ENCODE measurements around the gene EEF1AKMT4.

The EEF1AKMT4 gene

DNA sequence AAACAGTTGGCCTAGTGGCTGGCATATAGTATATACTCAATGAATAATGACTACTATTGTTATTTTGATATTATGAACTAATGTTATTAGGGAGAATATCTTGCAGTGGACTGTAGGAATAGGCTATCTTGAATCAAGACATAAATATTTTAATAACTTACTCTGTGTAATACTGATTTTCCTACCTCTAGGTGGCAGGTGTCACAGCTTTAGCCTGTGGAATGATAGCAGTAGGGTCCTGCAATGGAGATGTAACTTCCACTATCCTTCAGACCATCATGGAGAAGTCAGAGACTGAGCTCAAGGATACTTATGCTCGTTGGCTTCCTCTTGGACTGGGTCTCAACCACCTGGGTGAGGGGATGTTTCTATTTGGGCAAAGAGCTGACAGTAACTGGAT lies 56.1 kb downstream of the EEF1AKMT4 start:
- no peaks in the 10 kb centered on the region for H3K27me3 ChIP-seq (ENCODE audit: insufficient read depth, low read length)
- H3K9me3 ChIP-seq (ENCODE audit: low read length): no peaks in the 10 kb centered on the region
- peaks cover 85% of the 10 kb centered on the region for H3K36me3 ChIP-seq (ENCODE audit: insufficient read depth, low read length)
- no peak overlapping the region for H3K4me3 ChIP-seq (ENCODE audit: low read length)
- peaks cover 2% of the 10 kb centered on the region for H3K4me1 ChIP-seq (ENCODE audit: insufficient read depth, low read length)
- H2AFZ ChIP-seq (ENCODE audit: low read depth, low read length): no peak overlapping the region

DNA sequence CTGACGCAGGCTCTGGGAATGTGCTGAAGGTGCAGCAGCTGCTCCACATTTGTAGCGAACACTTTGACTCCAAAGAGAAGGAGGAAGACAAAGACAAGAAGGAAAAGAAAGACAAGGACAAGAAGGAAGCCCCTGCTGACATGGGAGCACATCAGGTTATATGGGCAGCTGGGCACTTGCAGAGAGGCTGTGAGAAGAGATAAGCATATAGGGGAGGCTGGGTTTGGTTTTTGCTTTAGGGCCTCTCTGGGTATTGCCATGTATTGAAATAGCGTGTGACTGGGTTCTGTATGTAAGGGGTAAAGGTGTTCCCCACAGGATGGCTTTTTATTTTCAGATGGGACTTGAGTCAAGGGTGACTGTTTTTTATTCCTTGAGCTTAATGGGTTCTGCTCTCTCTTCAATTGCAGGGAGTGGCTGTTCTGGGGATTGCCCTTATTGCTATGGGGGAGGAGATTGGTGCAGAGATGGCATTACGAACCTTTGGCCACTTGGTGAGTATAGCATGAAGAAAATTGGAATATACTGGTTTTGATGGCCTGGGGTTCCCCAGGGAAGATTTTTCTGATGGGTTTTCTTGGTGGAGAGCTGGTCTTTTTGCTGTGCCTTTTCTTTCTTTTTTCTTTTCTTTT lies 57.0 kb downstream of the EEF1AKMT4 start:
- Histone ChIP-seq H3K9me3 (ENCODE audit: low read length) (no peaks in the 10 kb centered on the region), H2AFZ (ENCODE audit: low read depth, low read length) (no peak overlapping the region), H3K4me1 (ENCODE audit: insufficient read depth, low read length) (no peaks in the 10 kb centered on the region), H3K27me3 (ENCODE audit: insufficient read depth, low read length) (no peaks in the 10 kb centered on the region), H3K4me3 (ENCODE audit: low read length) (no peak overlapping the region), H3K36me3 (ENCODE audit: insufficient read depth, low read length) (peaks cover 79% of the 10 kb centered on the region)

DNA sequence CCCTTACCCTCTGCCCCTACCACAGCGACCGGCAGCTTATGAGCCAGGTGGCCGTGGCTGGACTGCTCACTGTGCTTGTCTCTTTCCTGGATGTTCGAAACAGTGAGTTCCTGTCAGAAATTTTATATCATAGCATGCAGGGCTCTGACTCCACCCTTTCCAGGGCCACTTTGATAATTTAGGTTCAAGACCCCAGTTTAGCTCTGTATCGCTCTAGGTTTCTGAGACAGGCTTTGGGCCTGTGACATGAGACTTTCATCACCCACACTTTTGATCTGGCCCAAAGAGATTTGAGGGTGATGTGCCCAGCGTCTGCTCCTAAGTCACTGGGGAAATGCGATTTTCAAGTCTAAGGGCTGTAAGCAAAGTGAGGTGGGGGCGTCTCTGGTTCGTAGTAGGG lies 58.4 kb downstream of the EEF1AKMT4 start:
- H3K4me3 ChIP-seq (ENCODE audit: low read length): no peak overlapping the region
- no peaks in the 10 kb centered on the region for H3K27me3 ChIP-seq (ENCODE audit: insufficient read depth, low read length)
- peaks cover 64% of the 10 kb centered on the region for H3K36me3 ChIP-seq (ENCODE audit: insufficient read depth, low read length)
- no peaks in the 10 kb centered on the region for H3K4me1 ChIP-seq (ENCODE audit: insufficient read depth, low read length)
- no peaks in the 10 kb centered on the region for H3K9me3 ChIP-seq (ENCODE audit: low read length)
- H2AFZ ChIP-seq (ENCODE audit: low read depth, low read length): no peak overlapping the region
